GM23338 (cell line): ENCODE results near the gene HTT-AS. TPM values are rescaled to one million over a fixed set of nuclear protein-coding genes. Genes with fewer than 3 reads are reported as not detected.

Experiments used
- ATAC-seq: fragments of 200-7000 bp; cut with Tn5 transposase; 3 replicates; pipeline ENCODE4 v1.9.1; 2020
- DNase-seq: peaks from one replicate; pipeline ENCODE4 v3.0.0-alpha.2; 2015; ENCODE audit warnings: low spot score
- H2AFZ ChIP-seq: fragments of 200-600 bp; sonication (generic); 2 replicates; pipeline ENCODE4 v1.8.0; 2016; ENCODE audit warnings: antibody characterized with exemption, mild to moderate bottlenecking, moderate library complexity
- H3F3A ChIP-seq: fragments of 200-600 bp; sonication (generic); replicated peaks from 2 replicates; pipeline ENCODE4 v1.8.0; 2017; ENCODE audit warnings: antibody characterized with exemption, mixed run types, low read depth
- H3K27ac ChIP-seq: fragments of 200-600 bp; sonication (generic); 2 replicates; pipeline ENCODE4 v1.6.1; 2016; ENCODE audit warnings: low read depth
- H3K27me3 ChIP-seq: fragments of 200-600 bp; sonication (generic); 2 replicates; pipeline ENCODE4 v1.8.0; 2016; ENCODE audit warnings: mild to moderate bottlenecking, mixed run types, moderate library complexity; ENCODE audit not compliant: insufficient read depth
- H3K36me3 ChIP-seq: fragments of 200-600 bp; sonication (generic); 2 replicates; pipeline ENCODE4 v1.8.0; 2016; ENCODE audit warnings: mild to moderate bottlenecking; ENCODE audit not compliant: insufficient read depth
- H3K4me1 ChIP-seq: fragments of 200-600 bp; sonication (generic); 2 replicates; pipeline ENCODE4 v1.8.0; 2016; ENCODE audit warnings: mild to moderate bottlenecking, moderate library complexity; ENCODE audit not compliant: insufficient read depth
- H3K4me2 ChIP-seq: fragments of 200-600 bp; sonication (generic); 2 replicates; pipeline ENCODE4 v1.7.1; 2017; ENCODE audit warnings: mixed run types
- H3K4me3 ChIP-seq: fragments of 200-600 bp; sonication (generic); 2 replicates; pipeline ENCODE4 v1.6.1; 2016; ENCODE audit warnings: mixed run types
- H3K79me2 ChIP-seq: fragments of 200-600 bp; sonication (generic); replicated peaks from 2 replicates; pipeline ENCODE4 v1.8.0; 2017; ENCODE audit warnings: mild to moderate bottlenecking; ENCODE audit not compliant: insufficient read depth
- H3K9me2 ChIP-seq: fragments of 200-600 bp; sonication (generic); 2 replicates; pipeline ENCODE4 v1.8.0; 2017; ENCODE audit not compliant: insufficient read depth
- H4K20me1 ChIP-seq: fragments of 200-600 bp; sonication (generic); replicated peaks from 2 replicates; pipeline ENCODE4 v1.8.0; 2017; ENCODE audit warnings: mild to moderate bottlenecking; ENCODE audit not compliant: insufficient read depth
- H3K27ac Mint-ChIP-seq: 2 replicates; pipeline ENCODE4 v1.8.0; 2020; ENCODE audit warnings: inconsistent platforms, mild to moderate bottlenecking, moderate library complexity, mixed read lengths
- H3K27me3 Mint-ChIP-seq: 3 replicates; pipeline ENCODE4 v1.8.0; 2022; ENCODE audit warnings: low read depth, mild to moderate bottlenecking, moderate library complexity, mixed read lengths, inconsistent platforms; ENCODE audit not compliant: insufficient read depth, poor library complexity
- H3K36me3 Mint-ChIP-seq: 3 replicates; pipeline ENCODE4 v1.8.0; 2021; ENCODE audit warnings: low read depth, mild to moderate bottlenecking, inconsistent platforms, moderate library complexity, mixed read lengths
- H3K4me1 Mint-ChIP-seq: 3 replicates; pipeline ENCODE4 v1.8.0; 2020; ENCODE audit warnings: mild to moderate bottlenecking, inconsistent platforms, mixed read lengths
- H3K4me3 Mint-ChIP-seq: 3 replicates; pipeline ENCODE4 v1.8.0; 2021; ENCODE audit warnings: moderate library complexity, mild to moderate bottlenecking, inconsistent platforms, mixed read lengths
- H3K9me3 Mint-ChIP-seq: 3 replicates; pipeline ENCODE4 v1.8.0; 2020; ENCODE audit warnings: moderate library complexity, mild to moderate bottlenecking, inconsistent platforms, mixed read lengths
- CREB1 ChIP-seq: fragments of 250-450 bp; sonication (Bioruptor Pico); IDR thresholded peaks from 2 replicates; pipeline ENCODE4 v1.5.0; 2020; ENCODE audit warnings: low read depth, mild to moderate bottlenecking, moderate library complexity
- CTCF ChIP-seq, 2 experiments: fragments of 200-600 bp in 1 of 2; sonication (generic) in 1 of 2; conservative IDR thresholded peaks; 2 replicates each; pipeline versions ENCODE4 v1.5.1 to v1.6.1; 2016 to 2017; ENCODE audit warnings: antibody characterized with exemption in 2 of 2, low read depth in 2 of 2, mild to moderate bottlenecking in 2 of 2, moderate library complexity in 1 of 2
- EZH2 ChIP-seq: fragments of 200-600 bp; sonication (generic); IDR thresholded peaks from one replicate; pipeline ENCODE4 v1.8.0; 2017; ENCODE audit warnings: antibody characterized with exemption, mild to moderate bottlenecking, low read depth; ENCODE audit not compliant: unreplicated experiment
- EZH2phosphoT487 ChIP-seq: fragments of 200-600 bp; sonication (generic); IDR thresholded peaks from one replicate; pipeline ENCODE4 v1.8.1; 2018; ENCODE audit warnings: antibody characterized with exemption; ENCODE audit not compliant: unreplicated experiment
- JUNB ChIP-seq: IDR thresholded peaks from one replicate; pipeline ENCODE4 v1.6.1; 2016; ENCODE audit warnings: antibody characterized with exemption; ENCODE audit not compliant: unreplicated experiment
- NANOG ChIP-seq: IDR thresholded peaks from 2 replicates; pipeline ENCODE4 v1.6.1; 2016; ENCODE audit warnings: antibody characterized with exemption, borderline replicate concordance
- POLR2AphosphoS5 ChIP-seq: IDR thresholded peaks from 2 replicates; pipeline ENCODE4 v1.6.1; 2016; ENCODE audit warnings: antibody characterized with exemption, low read depth
- STAT1 ChIP-seq: IDR thresholded peaks from one replicate; pipeline ENCODE4 v1.6.1; 2016; ENCODE audit warnings: antibody characterized with exemption; ENCODE audit not compliant: unreplicated experiment
- ZNF114 ChIP-seq: fragments of 250-450 bp; sonication (Bioruptor Pico); IDR thresholded peaks from 2 replicates; pipeline ENCODE4 v1.5.0; 2020; ENCODE audit warnings: mild to moderate bottlenecking, moderate library complexity
- ZNF331 ChIP-seq: fragments of 250-450 bp; sonication (Bioruptor Pico); IDR thresholded peaks from 2 replicates; pipeline ENCODE4 v1.5.0; 2020; ENCODE audit warnings: low read depth, mild to moderate bottlenecking, moderate library complexity
- ZNF462 ChIP-seq: fragments of 250-450 bp; sonication (Bioruptor Pico); IDR thresholded peaks from 2 replicates; pipeline ENCODE4 v1.5.0; 2020; ENCODE audit warnings: mild to moderate bottlenecking, moderate library complexity
- polyA plus RNA-seq: library from polyadenylated mRNA; unstranded; fragments of >200 nt; fragmentation: Nextera tagmentation; extraction: Ambion mirVana; gene quantifications from 2 replicates; pipeline ENCODE4 v1.2.1, GENCODE V29; 2016
- total RNA-seq: library from RNA; depleted of rRNA; stranded (reverse); fragments of >200 nt; shearing (Covaris generic); gene quantifications from 2 replicates; pipeline ENCODE4 v1.2.3, GENCODE V29; 2014
- TF ChIP-seq, protein P1 (sequence below): IDR thresholded peaks from one replicate; pipeline ENCODE4 v1.6.1; 2018; ENCODE audit warnings: antibody characterized with exemption; ENCODE audit not compliant: unreplicated experiment
- TF ChIP-seq, protein P2 (sequence below): IDR thresholded peaks from 2 replicates; pipeline ENCODE4 v1.6.1; 2016; ENCODE audit warnings: antibody characterized with exemption

The HTT-AS gene
- total and polyA plus RNA-seq, 2 experiments from 2014 or later: not detected

DNA sequence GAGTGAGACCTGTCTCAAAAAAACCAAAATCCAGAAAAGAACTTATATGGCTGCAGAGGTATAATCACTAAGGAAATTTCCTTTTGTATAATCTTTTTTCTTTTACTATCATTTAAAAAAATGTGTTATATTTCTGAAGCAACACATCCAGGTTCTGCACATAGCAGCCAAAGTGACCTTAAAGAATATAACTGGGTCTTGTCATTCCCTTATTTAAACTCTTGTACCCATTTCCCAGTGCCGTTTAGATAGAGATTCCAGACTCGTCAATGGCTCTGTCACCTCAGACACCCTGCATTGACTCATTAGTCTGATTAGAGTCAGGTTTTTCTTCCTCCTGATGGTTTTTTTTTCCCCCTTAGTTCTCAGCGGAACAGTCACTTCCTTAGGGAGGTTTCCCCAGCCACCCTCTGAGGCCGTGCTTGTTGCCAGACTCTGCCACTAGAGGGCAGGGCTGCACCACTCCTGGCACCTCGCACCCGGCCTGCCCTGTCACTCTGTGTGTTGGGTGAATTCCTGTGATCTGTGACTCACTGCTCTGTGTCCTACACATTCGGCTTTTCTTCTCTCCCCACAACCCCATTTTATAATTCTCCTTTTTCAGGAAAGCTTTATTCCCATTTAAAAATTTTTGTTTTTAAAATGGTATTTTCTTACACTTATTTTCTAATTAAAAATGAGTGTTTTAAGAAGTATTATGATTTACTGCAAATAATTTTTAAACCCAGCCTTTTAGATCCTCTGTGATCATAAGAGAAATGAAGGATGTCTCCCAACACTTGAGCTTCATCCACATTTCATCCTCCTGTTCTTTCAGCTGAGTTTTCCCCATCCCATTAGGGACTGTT, 32.2 kb upstream of the HTT-AS start:
- Histone ChIP-seq H3K9me2 (no peaks in the 10 kb centered on the region), H3F3A (no peaks in the 10 kb centered on the region; the same call in 1 of the 2 replicates), H3K4me1 (no peaks in the 10 kb centered on the region), H3K27me3 (no peaks in the 10 kb centered on the region), H3K79me2 (peaks cover 35% of the 10 kb centered on the region), H3K4me2 (no peak overlapping the region), H3K4me3 (no peak overlapping the region), H3K36me3 (peaks cover 29% of the 10 kb centered on the region), H2AFZ (no peak overlapping the region), H4K20me1 (peaks cover 17% of the 10 kb centered on the region; the same call in 1 of the 2 replicates), H3K27ac (no peak overlapping the region)
- H3K4me3 Mint-ChIP-seq: no peak overlapping the region
- TF ChIP-seq JUNB: no peak
- TF ChIP-seq POLR2AphosphoS5: no peak
- TF ChIP-seq EZH2: no peak
- no peak for TF ChIP-seq NANOG
- no peak for TF ChIP-seq EZH2phosphoT487
- TF ChIP-seq CREB1 (CRISPR knock-in tag): peak; percentile 38; the same call in 1 of the 2 replicates
- no peak for TF ChIP-seq ZNF462 (CRISPR knock-in tag)
- no peak for TF ChIP-seq ZNF114 (CRISPR knock-in tag)
- no peak for TF ChIP-seq STAT1
- no peak for TF ChIP-seq ZNF331
- TF ChIP-seq, protein P1, sequence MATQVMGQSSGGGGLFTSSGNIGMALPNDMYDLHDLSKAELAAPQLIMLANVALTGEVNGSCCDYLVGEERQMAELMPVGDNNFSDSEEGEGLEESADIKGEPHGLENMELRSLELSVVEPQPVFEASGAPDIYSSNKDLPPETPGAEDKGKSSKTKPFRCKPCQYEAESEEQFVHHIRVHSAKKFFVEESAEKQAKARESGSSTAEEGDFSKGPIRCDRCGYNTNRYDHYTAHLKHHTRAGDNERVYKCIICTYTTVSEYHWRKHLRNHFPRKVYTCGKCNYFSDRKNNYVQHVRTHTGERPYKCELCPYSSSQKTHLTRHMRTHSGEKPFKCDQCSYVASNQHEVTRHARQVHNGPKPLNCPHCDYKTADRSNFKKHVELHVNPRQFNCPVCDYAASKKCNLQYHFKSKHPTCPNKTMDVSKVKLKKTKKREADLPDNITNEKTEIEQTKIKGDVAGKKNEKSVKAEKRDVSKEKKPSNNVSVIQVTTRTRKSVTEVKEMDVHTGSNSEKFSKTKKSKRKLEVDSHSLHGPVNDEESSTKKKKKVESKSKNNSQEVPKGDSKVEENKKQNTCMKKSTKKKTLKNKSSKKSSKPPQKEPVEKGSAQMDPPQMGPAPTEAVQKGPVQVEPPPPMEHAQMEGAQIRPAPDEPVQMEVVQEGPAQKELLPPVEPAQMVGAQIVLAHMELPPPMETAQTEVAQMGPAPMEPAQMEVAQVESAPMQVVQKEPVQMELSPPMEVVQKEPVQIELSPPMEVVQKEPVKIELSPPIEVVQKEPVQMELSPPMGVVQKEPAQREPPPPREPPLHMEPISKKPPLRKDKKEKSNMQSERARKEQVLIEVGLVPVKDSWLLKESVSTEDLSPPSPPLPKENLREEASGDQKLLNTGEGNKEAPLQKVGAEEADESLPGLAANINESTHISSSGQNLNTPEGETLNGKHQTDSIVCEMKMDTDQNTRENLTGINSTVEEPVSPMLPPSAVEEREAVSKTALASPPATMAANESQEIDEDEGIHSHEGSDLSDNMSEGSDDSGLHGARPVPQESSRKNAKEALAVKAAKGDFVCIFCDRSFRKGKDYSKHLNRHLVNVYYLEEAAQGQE: no peak
- TF ChIP-seq, protein P2, sequence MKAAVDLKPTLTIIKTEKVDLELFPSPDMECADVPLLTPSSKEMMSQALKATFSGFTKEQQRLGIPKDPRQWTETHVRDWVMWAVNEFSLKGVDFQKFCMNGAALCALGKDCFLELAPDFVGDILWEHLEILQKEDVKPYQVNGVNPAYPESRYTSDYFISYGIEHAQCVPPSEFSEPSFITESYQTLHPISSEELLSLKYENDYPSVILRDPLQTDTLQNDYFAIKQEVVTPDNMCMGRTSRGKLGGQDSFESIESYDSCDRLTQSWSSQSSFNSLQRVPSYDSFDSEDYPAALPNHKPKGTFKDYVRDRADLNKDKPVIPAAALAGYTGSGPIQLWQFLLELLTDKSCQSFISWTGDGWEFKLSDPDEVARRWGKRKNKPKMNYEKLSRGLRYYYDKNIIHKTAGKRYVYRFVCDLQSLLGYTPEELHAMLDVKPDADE: no peak
- peak; percentile 93 to 97 for TF ChIP-seq CTCF (conservative IDR thresholded peaks at IDR 0.05; ENCODE audit: low read depth in 2 of 2)
- peak; percentile 88 for DNase-seq
- peaks cover 1% of the 10 kb centered on the region for H3K27me3 Mint-ChIP-seq
- peaks cover 69% of the 10 kb centered on the region for H3K36me3 Mint-ChIP-seq
- ATAC-seq: peak; percentile 100
- H3K4me1 Mint-ChIP-seq: peaks cover 3% of the 10 kb centered on the region; the same call in 2 of the 3 replicates
- H3K9me3 Mint-ChIP-seq: no peaks in the 10 kb centered on the region
- peak overlapping the region; percentile 91 for H3K27ac Mint-ChIP-seq
